Smooth muscle cell (in vitro differentiated cells): ENCODE results near the gene PCBP3. TPM values are rescaled to one million over a fixed set of nuclear protein-coding genes. Genes with fewer than 3 reads are reported as not detected.

ENCODE experiments used
- DNase-seq: peaks from one replicate; lab custom pipeline; 2025; ENCODE audit not compliant: unreplicated experiment; lab: John Stamatoyannopoulos, UW
- H2AFZ ChIP-seq: fragments of 200-600 bp; sonication (generic); 2 replicates; pipeline ENCODE4 v1.6.0; 2016; ENCODE audit warnings: antibody characterized with exemption, low read depth, mild to moderate bottlenecking
- H3F3A ChIP-seq: fragments of 200-600 bp; sonication (generic); 2 replicates; pipeline ENCODE4 v1.6.0; 2017; ENCODE audit warnings: antibody characterized with exemption, low read depth
- H3K27ac ChIP-seq: fragments of 200-600 bp; sonication (generic); 2 replicates; pipeline ENCODE4 v1.5.1; 2016; ENCODE audit warnings: low read depth, mild to moderate bottlenecking
- H3K27me3 ChIP-seq: fragments of 200-600 bp; sonication (generic); 2 replicates; pipeline ENCODE4 v1.6.1; 2016; ENCODE audit warnings: low read depth, mild to moderate bottlenecking
- H3K36me3 ChIP-seq: fragments of 200-600 bp; sonication (generic); 2 replicates; pipeline ENCODE4 v1.5.1; 2016; ENCODE audit warnings: low read depth
- H3K4me1 ChIP-seq: fragments of 200-600 bp; sonication (generic); 2 replicates; pipeline ENCODE4 v1.5.1; 2016; ENCODE audit warnings: low read depth
- H3K4me2 ChIP-seq: fragments of 200-600 bp; sonication (generic); 2 replicates; pipeline ENCODE4 v1.6.0; 2016; ENCODE audit warnings: mild to moderate bottlenecking
- H3K4me3 ChIP-seq: fragments of 200-600 bp; sonication (generic); 2 replicates; pipeline ENCODE4 v1.5.1; 2016; ENCODE audit warnings: mild to moderate bottlenecking
- H3K79me2 ChIP-seq: fragments of 200-600 bp; sonication (generic); 2 replicates; pipeline ENCODE4 v1.6.0; 2016; ENCODE audit warnings: low read depth, mild to moderate bottlenecking
- H3K9ac ChIP-seq: fragments of 200-600 bp; sonication (generic); 2 replicates; pipeline ENCODE4 v1.6.0; 2016; ENCODE audit warnings: low read depth
- H3K9me3 ChIP-seq: fragments of 200-600 bp; sonication (generic); replicated peaks from 2 replicates; pipeline ENCODE4 v1.5.1; 2016; ENCODE audit warnings: low read depth
- H4K20me1 ChIP-seq: fragments of 200-600 bp; sonication (generic); 2 replicates; pipeline ENCODE4 v1.6.0; 2016; ENCODE audit warnings: low read depth
- CTCF ChIP-seq: fragments of 200-600 bp; sonication (generic); IDR thresholded peaks from 2 replicates; pipeline ENCODE4 v1.5.1; 2017; ENCODE audit warnings: borderline replicate concordance, mild to moderate bottlenecking, antibody characterized with exemption; ENCODE audit not compliant: insufficient read depth, poor library complexity, severe bottlenecking
- WGBS: methylation state at CpG from one replicate; pipeline ENCODE4 v1.1.7; 2016; ENCODE audit warnings: low lambda C conversion rate; 5-methylcytosine and 5-hydroxymethylcytosine counted together
- polyA plus RNA-seq: library from polyadenylated mRNA; unstranded; fragments of >200 nt; fragmentation: Nextera tagmentation; extraction: Ambion mirVana; gene quantifications from 2 replicates; pipeline ENCODE4 v1.2.1, GENCODE V29; 2016
- total RNA-seq: library from RNA; depleted of rRNA; stranded (reverse); fragments of >200 nt; gene quantifications from 2 replicates; pipeline ENCODE4 v1.2.3, GENCODE V29; 2014

PCBP3 gene
- total and polyA plus RNA-seq, 2 experiments from 2014 or later: 8.9 to 23.1 TPM

GRCh38 chr21:45929449-45929848 is 285.9 kb downstream of the PCBP3 start:
- no peaks in the 10 kb centered on the region for H4K20me1 ChIP-seq
- no peaks in the 10 kb centered on the region for H3K27me3 ChIP-seq

GRCh38 chr21:45930231-45930760 is 286.8 kb downstream of the PCBP3 start:
- H3K4me2 ChIP-seq: no peak overlapping the region
- H3K4me1 ChIP-seq: no peaks in the 10 kb centered on the region
- no peak overlapping the region for H3K9ac ChIP-seq
- H3K9me3 ChIP-seq: no peaks in the 10 kb centered on the region
- no peaks in the 10 kb centered on the region for H3F3A ChIP-seq
- no peaks in the 10 kb centered on the region for H3K79me2 ChIP-seq
- H3K27me3 ChIP-seq: no peaks in the 10 kb centered on the region
- H4K20me1 ChIP-seq: no peaks in the 10 kb centered on the region
- no peak for TF ChIP-seq CTCF
- H3K36me3 ChIP-seq: no peaks in the 10 kb centered on the region
- no peak overlapping the region for H2AFZ ChIP-seq
- DNase-seq: no peak
- 95% methylated on average over 15 of the region's 16 CpGs for WGBS
- H3K27ac ChIP-seq: no peak overlapping the region
- no peak overlapping the region for H3K4me3 ChIP-seq

More at GRCh38 chr21:45929449-45929848, 285.9 kb downstream of the PCBP3 start:
- Histone ChIP-seq H3K4me2 (no peak overlapping the region), H3K9me3 (no peaks in the 10 kb centered on the region), H3F3A (no peaks in the 10 kb centered on the region), H3K79me2 (no peaks in the 10 kb centered on the region), H3K9ac (no peak overlapping the region), H2AFZ (no peak overlapping the region), H3K36me3 (no peaks in the 10 kb centered on the region), H3K4me3 (no peak overlapping the region), H3K27ac (no peak overlapping the region), H3K4me1 (no peaks in the 10 kb centered on the region)
- WGBS: 89% methylated on average over 11 of the region's 11 CpGs
- TF ChIP-seq CTCF: no peak
- DNase-seq: no peak

GRCh38 chr21:45930792-45931191 is 287.3 kb downstream of the PCBP3 start:
- Histone ChIP-seq H3K4me1 (no peaks in the 10 kb centered on the region), H3K9ac (no peak overlapping the region), H3K9me3 (no peaks in the 10 kb centered on the region), H2AFZ (no peak overlapping the region), H3K4me2 (no peak overlapping the region), H3F3A (no peaks in the 10 kb centered on the region), H3K4me3 (no peak overlapping the region), H3K27me3 (no peaks in the 10 kb centered on the region), H3K36me3 (no peaks in the 10 kb centered on the region), H4K20me1 (no peaks in the 10 kb centered on the region), H3K79me2 (no peaks in the 10 kb centered on the region), H3K27ac (no peak overlapping the region)
- DNase-seq: no peak
- 92% methylated on average over 7 of the region's 7 CpGs for WGBS
- TF ChIP-seq CTCF: no peak

- no peaks in the 10 kb centered on the region for H3K27me3 ChIP-seq
- no peak overlapping the region for H2AFZ ChIP-seq
- H3K36me3 ChIP-seq: no peaks in the 10 kb centered on the region
- H3K4me3 ChIP-seq: no peak overlapping the region
- no peaks in the 10 kb centered on the region for H3F3A ChIP-seq
- DNase-seq: no peak
- H3K9me3 ChIP-seq: no peaks in the 10 kb centered on the region
- H3K27ac ChIP-seq: no peak overlapping the region
- H3K9ac ChIP-seq: no peak overlapping the region
- no peak for TF ChIP-seq CTCF
- no peak overlapping the region for H3K4me2 ChIP-seq
- no peaks in the 10 kb centered on the region for H4K20me1 ChIP-seq
- no peaks in the 10 kb centered on the region for H3K4me1 ChIP-seq
- H3K79me2 ChIP-seq: no peaks in the 10 kb centered on the region
- 94% methylated on average over 23 of the region's 23 CpGs for WGBS
These were observed 288.0 kb downstream of the PCBP3 start for GRCh38 chr21:45931397-45931969.
